HG03460 (cell line): ENCODE measurements around the gene VWA5B2.
"Not testable (repeated sequence)": the region's sequence is repeated elsewhere in the genome, so short reads cannot be mapped to it uniquely, and the experiment has no call there.

Source experiments
- ATAC-seq: cut with Tn5 transposase; IDR thresholded peaks from one replicate; pipeline ENCODE4 v1.9.1; 2021; ENCODE audit not compliant: unreplicated experiment

Gene VWA5B2

GRCh38 chr3:184241141-184241446, 11.7 kb downstream of the VWA5B2 start:
- ATAC-seq: no peak

- no peak for ATAC-seq
These were observed 12.3 kb downstream of the VWA5B2 start for GRCh38 chr3:184241447-184242296.

GRCh38 chr3:184242297-184242685, 12.9 kb downstream of the VWA5B2 start:
- no peak for ATAC-seq

GRCh38 chr3:184248454-184249411, 19.3 kb downstream of the VWA5B2 start, which contains the start of gene ALG3:
ALG3 (minus strand) TSS chr3:184248962; CDS start chr3:184248940, 22 bp downstream.
- ATAC-seq: peak; percentile 50

- peak; percentile 85 for ATAC-seq
These were observed 20.2 kb downstream of the VWA5B2 start, which contains the start of gene EEF1AKMT4 for GRCh38 chr3:184249412-184250166. EEF1AKMT4 (plus strand) TSS chr3:184249672; CDS start chr3:184249695, 23 bp downstream.

- ATAC-seq: peak; percentile 76
These were observed 20.9 kb downstream of the VWA5B2 start for GRCh38 chr3:184250167-184250828.

GRCh38 chr3:184255291-184256039, 26.1 kb downstream of the VWA5B2 start:
- no peak for ATAC-seq

- ATAC-seq: no peak
These were observed 27.9 kb downstream of the VWA5B2 start for GRCh38 chr3:184257083-184257915.

GRCh38 chr3:184258926-184259325, 29.5 kb downstream of the VWA5B2 start:
- ATAC-seq: no peak

- ATAC-seq: no peak
These were observed 30.1 kb downstream of the VWA5B2 start for GRCh38 chr3:184259396-184259877.

GRCh38 chr3:184259878-184260723, 30.7 kb downstream of the VWA5B2 start:
- no peak for ATAC-seq

GRCh38 chr3:184260724-184261269, 31.4 kb downstream of the VWA5B2 start:
- no peak for ATAC-seq

- ATAC-seq: no peak
These were observed 32.0 kb downstream of the VWA5B2 start, which contains the start of gene CAMK2N2 for GRCh38 chr3:184261270-184261853. CAMK2N2 (minus strand) TSS chr3:184261553; CDS start chr3:184261285, 268 bp downstream.

- no peak for ATAC-seq
These were observed 32.7 kb downstream of the VWA5B2 start for GRCh38 chr3:184261854-184262763.

- no peak for ATAC-seq
These were observed 33.4 kb downstream of the VWA5B2 start for GRCh38 chr3:184262764-184263179.

- not testable (repeated sequence) for ATAC-seq
These were observed 37.9 kb downstream of the VWA5B2 start for GRCh38 chr3:184267249-184267648.
